Measurements from ENCODE around the gene GRIN2A. TPM values are rescaled to one million over a fixed set of nuclear protein-coding genes. Genes with fewer than 3 reads are reported as not detected.

GRIN2A gene
- total RNA-seq, 1 donor from 2014 or later: 0.52 TPM

GRCh38 chr16:10191096-10191495 lies 8.9 kb upstream of the GRIN2A start:
- no peaks in the 10 kb centered on the region for H3K36me3 ChIP-seq (ENCODE audit: control insufficient read depth in 3 of 3, insufficient read depth in 3 of 3, low read length in 3 of 3)
- H3K27ac ChIP-seq (ENCODE audit: low read depth, low read length): no peak overlapping the region
- H3K9me3 ChIP-seq (ENCODE audit: control insufficient read depth in 3 of 3, low read length in 3 of 3): no peaks in the 10 kb centered on the region
- peaks cover 0 to 16% (median 9%) of the 10 kb centered on the region in 3 donors for H3K27me3 ChIP-seq (ENCODE audit: control insufficient read depth in 3 of 3, insufficient read depth in 3 of 3, low read length in 3 of 3)
- H3K4me1 ChIP-seq (ENCODE audit: control insufficient read depth in 3 of 3, insufficient read depth in 3 of 3, low read length in 3 of 3): no peaks in the 10 kb centered on the region
- H3K9ac ChIP-seq (ENCODE audit: low read depth in 1 of 3, low read length in 3 of 3): no peak overlapping the region
- H3K4me3 ChIP-seq (ENCODE audit: low read length in 3 of 3): no peak overlapping the region

- Histone ChIP-seq H3K9me3 (ENCODE audit: control insufficient read depth in 3 of 3, low read length in 3 of 3) (no peaks in the 10 kb centered on the region), H3K9ac (ENCODE audit: low read depth in 1 of 3, low read length in 3 of 3) (no peak overlapping the region), H3K4me3 (ENCODE audit: low read length in 3 of 3) (no peak overlapping the region), H3K4me1 (ENCODE audit: control insufficient read depth in 3 of 3, insufficient read depth in 3 of 3, low read length in 3 of 3) (no peaks in the 10 kb centered on the region), H3K36me3 (ENCODE audit: control insufficient read depth in 3 of 3, insufficient read depth in 3 of 3, low read length in 3 of 3) (no peaks in the 10 kb centered on the region), H3K27ac (ENCODE audit: low read depth, low read length) (no peak overlapping the region), H3K27me3 (ENCODE audit: control insufficient read depth in 3 of 3, insufficient read depth in 3 of 3, low read length in 3 of 3) (peaks cover 3 to 16% (median 9%) of the 10 kb centered on the region in 3 donors)
Observed at GRCh38 chr16:10189861-10190390, 7.7 kb upstream of the GRIN2A start.

GRCh38 chr16:10188236-10188635 lies 6.0 kb upstream of the GRIN2A start:
- H3K36me3 ChIP-seq (ENCODE audit: control insufficient read depth in 3 of 3, insufficient read depth in 3 of 3, low read length in 3 of 3): no peaks in the 10 kb centered on the region
- no peak overlapping the region for H3K27ac ChIP-seq (ENCODE audit: low read depth, low read length)
- no peak overlapping the region for H3K4me3 ChIP-seq (ENCODE audit: low read length in 3 of 3)
- no peak overlapping the region for H3K9ac ChIP-seq (ENCODE audit: low read depth in 1 of 3, low read length in 3 of 3)
- no peaks in the 10 kb centered on the region for H3K9me3 ChIP-seq (ENCODE audit: control insufficient read depth in 3 of 3, low read length in 3 of 3)
- H3K4me1 ChIP-seq (ENCODE audit: control insufficient read depth in 3 of 3, insufficient read depth in 3 of 3, low read length in 3 of 3): peaks cover 0 to 3% (median 0%) of the 10 kb centered on the region in 3 donors
- H3K27me3 ChIP-seq (ENCODE audit: control insufficient read depth in 3 of 3, insufficient read depth in 3 of 3, low read length in 3 of 3): peaks cover 17 to 30% (median 17%) of the 10 kb centered on the region in 3 donors

GRCh38 chr16:10181196-10182162 lies 749 bp downstream of the GRIN2A start:
- Histone ChIP-seq H3K9me3 (ENCODE audit: control insufficient read depth in 3 of 3, low read length in 3 of 3) (no peaks in the 10 kb centered on the region), H3K36me3 (ENCODE audit: control insufficient read depth in 3 of 3, insufficient read depth in 3 of 3, low read length in 3 of 3) (no peaks in the 10 kb centered on the region), H3K27ac (ENCODE audit: low read depth, low read length) (no peak overlapping the region), H3K27me3 (ENCODE audit: control insufficient read depth in 3 of 3, insufficient read depth in 3 of 3, low read length in 3 of 3) (peaks cover 47 to 62% (median 55%) of the 10 kb centered on the region in 3 donors), H3K4me1 (ENCODE audit: control insufficient read depth in 3 of 3, insufficient read depth in 3 of 3, low read length in 3 of 3) (peaks cover 6 to 12% (median 7%) of the 10 kb centered on the region in 3 donors), H3K4me3 (ENCODE audit: low read length in 3 of 3) (peak overlapping the region in 2 of 3 donors; percentile 49 to 54), H3K9ac (ENCODE audit: low read depth in 1 of 3, low read length in 3 of 3) (no peak overlapping the region)

- peaks cover 47 to 62% (median 55%) of the 10 kb centered on the region in 3 donors for H3K27me3 ChIP-seq (ENCODE audit: control insufficient read depth in 3 of 3, insufficient read depth in 3 of 3, low read length in 3 of 3)
- H3K36me3 ChIP-seq (ENCODE audit: control insufficient read depth in 3 of 3, insufficient read depth in 3 of 3, low read length in 3 of 3): no peaks in the 10 kb centered on the region
- peak overlapping the region in 2 of 3 donors; percentile 41 to 54 for H3K4me3 ChIP-seq (ENCODE audit: low read length in 3 of 3)
- no peak overlapping the region for H3K27ac ChIP-seq (ENCODE audit: low read depth, low read length)
- H3K4me1 ChIP-seq (ENCODE audit: control insufficient read depth in 3 of 3, insufficient read depth in 3 of 3, low read length in 3 of 3): peaks cover 6 to 12% (median 7%) of the 10 kb centered on the region in 3 donors
- no peaks in the 10 kb centered on the region for H3K9me3 ChIP-seq (ENCODE audit: control insufficient read depth in 3 of 3, low read length in 3 of 3)
- no peak overlapping the region for H3K9ac ChIP-seq (ENCODE audit: low read depth in 1 of 3, low read length in 3 of 3)
Observed at GRCh38 chr16:10180771-10181163, 1.5 kb downstream of the GRIN2A start.

- H3K4me1 ChIP-seq (ENCODE audit: control insufficient read depth in 3 of 3, insufficient read depth in 3 of 3, low read length in 3 of 3): peaks cover 6 to 12% (median 7%) of the 10 kb centered on the region in 3 donors
- H3K9me3 ChIP-seq (ENCODE audit: control insufficient read depth in 3 of 3, low read length in 3 of 3): no peaks in the 10 kb centered on the region
- H3K27me3 ChIP-seq (ENCODE audit: control insufficient read depth in 3 of 3, insufficient read depth in 3 of 3, low read length in 3 of 3): peaks cover 47 to 62% (median 57%) of the 10 kb centered on the region in 3 donors
- no peak overlapping the region for H3K4me3 ChIP-seq (ENCODE audit: low read length in 3 of 3)
- H3K9ac ChIP-seq (ENCODE audit: low read depth in 1 of 3, low read length in 3 of 3): no peak overlapping the region
- H3K36me3 ChIP-seq (ENCODE audit: control insufficient read depth in 3 of 3, insufficient read depth in 3 of 3, low read length in 3 of 3): no peaks in the 10 kb centered on the region
- no peak overlapping the region for H3K27ac ChIP-seq (ENCODE audit: low read depth, low read length)
Observed at GRCh38 chr16:10180042-10180770, 2.0 kb downstream of the GRIN2A start.

- H3K36me3 ChIP-seq (ENCODE audit: control insufficient read depth in 3 of 3, insufficient read depth in 3 of 3, low read length in 3 of 3): no peaks in the 10 kb centered on the region
- peaks cover 42 to 51% (median 43%) of the 10 kb centered on the region in 3 donors for H3K27me3 ChIP-seq (ENCODE audit: control insufficient read depth in 3 of 3, insufficient read depth in 3 of 3, low read length in 3 of 3)
- H3K27ac ChIP-seq (ENCODE audit: low read depth, low read length): no peak overlapping the region
- H3K9me3 ChIP-seq (ENCODE audit: control insufficient read depth in 3 of 3, low read length in 3 of 3): no peaks in the 10 kb centered on the region
- H3K4me1 ChIP-seq (ENCODE audit: control insufficient read depth in 3 of 3, insufficient read depth in 3 of 3, low read length in 3 of 3): peaks cover 6 to 12% (median 7%) of the 10 kb centered on the region in 3 donors
- no peak overlapping the region for H3K4me3 ChIP-seq (ENCODE audit: low read length in 3 of 3)
- no peak overlapping the region for H3K9ac ChIP-seq (ENCODE audit: low read depth in 1 of 3, low read length in 3 of 3)
Observed at GRCh38 chr16:10178526-10178925, 3.7 kb downstream of the GRIN2A start.

GRCh38 chr16:10178080-10178479 lies 4.1 kb downstream of the GRIN2A start:
- no peak overlapping the region for H3K4me3 ChIP-seq (ENCODE audit: low read length in 3 of 3)
- H3K27ac ChIP-seq (ENCODE audit: low read depth, low read length): no peak overlapping the region
- no peak overlapping the region for H3K9ac ChIP-seq (ENCODE audit: low read depth in 1 of 3, low read length in 3 of 3)
- peaks cover 5 to 7% (median 6%) of the 10 kb centered on the region in 3 donors for H3K4me1 ChIP-seq (ENCODE audit: control insufficient read depth in 3 of 3, insufficient read depth in 3 of 3, low read length in 3 of 3)
- no peaks in the 10 kb centered on the region for H3K9me3 ChIP-seq (ENCODE audit: control insufficient read depth in 3 of 3, low read length in 3 of 3)
- no peaks in the 10 kb centered on the region for H3K36me3 ChIP-seq (ENCODE audit: control insufficient read depth in 3 of 3, insufficient read depth in 3 of 3, low read length in 3 of 3)
- peaks cover 38 to 47% (median 39%) of the 10 kb centered on the region in 3 donors for H3K27me3 ChIP-seq (ENCODE audit: control insufficient read depth in 3 of 3, insufficient read depth in 3 of 3, low read length in 3 of 3)

- Histone ChIP-seq H3K9me3 (ENCODE audit: control insufficient read depth in 3 of 3, low read length in 3 of 3) (peaks cover 0 to 2% (median 0%) of the 10 kb centered on the region in 3 donors), H3K27me3 (ENCODE audit: control insufficient read depth in 3 of 3, insufficient read depth in 3 of 3, low read length in 3 of 3) (peaks cover 3 to 9% (median 7%) of the 10 kb centered on the region in 3 donors), H3K27ac (ENCODE audit: low read depth, low read length) (no peak overlapping the region), H3K4me1 (ENCODE audit: control insufficient read depth in 3 of 3, insufficient read depth in 3 of 3, low read length in 3 of 3) (no peaks in the 10 kb centered on the region), H3K9ac (ENCODE audit: low read depth in 1 of 3, low read length in 3 of 3) (no peak overlapping the region), H3K36me3 (ENCODE audit: control insufficient read depth in 3 of 3, insufficient read depth in 3 of 3, low read length in 3 of 3) (no peaks in the 10 kb centered on the region), H3K4me3 (ENCODE audit: low read length in 3 of 3) (no peak overlapping the region)
Observed at GRCh38 chr16:10172848-10173655, 9.2 kb downstream of the GRIN2A start.

All from skeletal muscle tissue (tissue), 4 donors.